Measurements from ENCODE around the gene EFNB2. TPM values are rescaled to one million over a fixed set of nuclear protein-coding genes. Genes with fewer than 3 reads are reported as not detected.

Gene EFNB2
- total and polyA plus RNA-seq, 4 donors, result 2.6 to 6.1 (median 3.4) TPM

DNA sequence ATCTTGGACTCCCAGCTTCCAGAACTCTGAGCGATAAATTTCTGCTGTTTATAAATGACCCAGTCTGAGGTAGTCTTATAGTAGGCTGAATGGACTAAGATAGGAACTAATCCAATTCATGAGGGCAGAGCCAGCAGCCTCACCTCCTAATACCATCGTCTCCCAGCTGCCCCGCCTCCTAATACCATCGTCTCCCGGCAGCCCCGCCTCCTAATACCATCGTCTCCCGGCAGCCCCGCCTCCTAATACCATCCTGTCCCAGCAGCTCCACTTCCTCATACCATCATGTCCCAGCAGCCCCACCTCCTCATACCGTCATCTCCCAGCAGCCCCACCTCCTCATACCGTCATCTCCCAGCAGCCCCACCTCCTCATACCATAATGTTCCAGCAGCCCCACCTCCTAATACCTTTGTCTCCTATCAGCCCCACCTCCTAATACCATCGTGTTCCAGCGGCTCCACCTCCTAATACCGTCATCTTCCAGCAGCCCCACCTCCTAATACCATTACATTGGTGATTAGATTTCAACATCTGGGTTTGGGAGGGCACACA, 34.9 kb upstream of the EFNB2 start:
- Histone ChIP-seq H3K9me3 (ENCODE audit: control insufficient read depth in 4 of 4, low read length in 3 of 4) (no peaks in the 10 kb centered on the region), H3K27me3 (ENCODE audit: control insufficient read depth in 4 of 4, insufficient read depth in 4 of 4, low read length in 3 of 4) (no peaks in the 10 kb centered on the region), H3K27ac (ENCODE audit: low read depth in 1 of 2, low read length in 2 of 2) (peak overlapping the region; percentile 38 to 51), H3K36me3 (ENCODE audit: control insufficient read depth in 4 of 4, insufficient read depth in 3 of 4, low read depth in 1 of 4, low read length in 3 of 4) (no peaks in the 10 kb centered on the region), H3K4me1 (ENCODE audit: control insufficient read depth in 4 of 4, insufficient read depth in 4 of 4, low read length in 3 of 4) (peaks cover 2 to 26% (median 10%) of the 10 kb centered on the region in 4 donors), H3K9ac (ENCODE audit: low read depth in 1 of 2, low read length in 2 of 2) (no peak overlapping the region), H3K4me3 (ENCODE audit: low read depth in 1 of 3, low read length in 3 of 3) (no peak overlapping the region)
- DNase-seq (ENCODE audit: low spot score), result peak; percentile 50
- TF ChIP-seq GABPA (IDR thresholded peaks at IDR 0.05 in 1 of 2, conservative IDR thresholded peaks at IDR 0.05 in 1 of 2), result peak in 1 of 2 donors; percentile 40
- peak; percentile 72 for TF ChIP-seq REST (IDR thresholded peaks at IDR 0.05)
- TF ChIP-seq FOXA1 (IDR thresholded peaks at IDR 0.05), result no peak
- no peak for TF ChIP-seq EGR1 (IDR thresholded peaks at IDR 0.05; ENCODE audit: low read depth in 2 of 2)
- TF ChIP-seq JUND (IDR thresholded peaks at IDR 0.05), result peak in 1 of 2 donors; percentile 69
- no peak for TF ChIP-seq SP1 (IDR thresholded peaks at IDR 0.05)
- TF ChIP-seq HNF4A (conservative IDR thresholded peaks at IDR 0.05), result peak in 1 of 2 donors; percentile 57
- TF ChIP-seq RAD21 (IDR thresholded peaks at IDR 0.05), result peak in 1 of 2 donors; percentile 22
- TF ChIP-seq YY1 (IDR thresholded peaks at IDR 0.05), result no peak
- 32% methylated on average over 14 of the region's 14 CpGs for WGBS

GRCh38 chr13:106569233-106570095, 34.0 kb upstream of the EFNB2 start:
- Histone ChIP-seq H3K36me3 (ENCODE audit: control insufficient read depth in 4 of 4, insufficient read depth in 3 of 4, low read depth in 1 of 4, low read length in 3 of 4) (no peaks in the 10 kb centered on the region), H3K9ac (ENCODE audit: low read depth in 1 of 2, low read length in 2 of 2) (no peak overlapping the region), H3K27me3 (ENCODE audit: control insufficient read depth in 4 of 4, insufficient read depth in 4 of 4, low read length in 3 of 4) (no peaks in the 10 kb centered on the region), H3K4me3 (ENCODE audit: low read depth in 1 of 3, low read length in 3 of 3) (peak overlapping the region in 1 of 3 donors; percentile 8), H3K9me3 (ENCODE audit: control insufficient read depth in 4 of 4, low read length in 3 of 4) (no peaks in the 10 kb centered on the region), H3K4me1 (ENCODE audit: control insufficient read depth in 4 of 4, insufficient read depth in 4 of 4, low read length in 3 of 4) (peaks cover 2 to 33% (median 12%) of the 10 kb centered on the region in 4 donors), H3K27ac (ENCODE audit: low read depth in 1 of 2, low read length in 2 of 2) (peak overlapping the region in 1 of 2 donors; percentile 51)
- TF ChIP-seq JUND (IDR thresholded peaks at IDR 0.05), result no peak
- no peak for TF ChIP-seq FOXA2 (IDR thresholded peaks at IDR 0.05)
- TF ChIP-seq RAD21 (IDR thresholded peaks at IDR 0.05), result no peak
- peak in 1 of 2 donors; percentile 40 for TF ChIP-seq HNF4A (conservative IDR thresholded peaks at IDR 0.05)
- TF ChIP-seq FOXA1 (IDR thresholded peaks at IDR 0.05), result no peak
- TF ChIP-seq ATF3 (IDR thresholded peaks at IDR 0.05), result no peak
- no peak for TF ChIP-seq TAF1 (conservative IDR thresholded peaks at IDR 0.05)
- TF ChIP-seq YY1 (IDR thresholded peaks at IDR 0.05), result no peak
- peak in 1 of 2 donors; percentile 22 for TF ChIP-seq RXRA (IDR thresholded peaks at IDR 0.05)
- no peak for TF ChIP-seq SP1 (IDR thresholded peaks at IDR 0.05)
- peak; percentile 52 for TF ChIP-seq REST (IDR thresholded peaks at IDR 0.05)
- TF ChIP-seq NR2F2 (IDR thresholded peaks at IDR 0.05), result no peak
- TF ChIP-seq HNF4G (IDR thresholded peaks at IDR 0.05), result no peak
- WGBS, result 67% methylated on average over 3 of the region's 3 CpGs
- DNase-seq (ENCODE audit: low spot score), result no peak

Data from liver (tissue), 9 donors.